Endothelial cell of umbilical vein (primary cell): ENCODE data around the gene PRC1. TPM values are rescaled to one million over a fixed set of nuclear protein-coding genes. Genes with fewer than 3 reads are reported as not detected.

Experiments used
- BruUV-seq: library from RNA; stranded (reverse); fragments of 400-500 nt; replicated peaks from 2 replicates; lab custom pipeline; 2021; lab: Mats Ljungman, UMichigan
- CTCF ChIA-PET: fragments of 300-600, 350-600 bp; sonication (Branson Sonifier 250); formaldehyde crosslinking; loops from one replicate; lab custom pipeline; 2021; ENCODE audit warnings: antibody characterized with exemption, inconsistent platforms; lab: Charles Lee
- POLR2A ChIA-PET: fragments of 300-600, 350-600 bp; sonication (Branson Sonifier 250); formaldehyde crosslinking; loops from one replicate; lab custom pipeline; 2021; ENCODE audit warnings: antibody characterized with exemption, inconsistent platforms; lab: Charles Lee
- DNase-seq: peaks from one replicate; pipeline ENCODE4 v3.0.0-alpha.2; 2011; ENCODE audit warnings: low read depth, low spot score
- FAIRE-seq: peaks from 2 replicates; lab custom pipeline; 2011; peaks lifted over from hg19 to GRCh38; lab: Jason Lieb, UNC
- H2AFZ ChIP-seq: 2 replicates; pipeline ENCODE4 v1.6.0; 2012; ENCODE audit warnings: low read depth, low read length, control low read depth, inconsistent platforms
- H3K27ac ChIP-seq: 2 replicates; pipeline ENCODE4 v1.5.1; 2011; ENCODE audit warnings: low read depth, mild to moderate bottlenecking, control low read depth, low read length, moderate library complexity; ENCODE audit not compliant: insufficient read depth
- H3K27me3 ChIP-seq, 2 experiments: 2 replicates each; pipeline versions ENCODE4 v1.6.0 to v1.6.1; 2011; ENCODE audit warnings: low read length in 2 of 2, mixed read lengths in 1 of 2; ENCODE audit not compliant: control insufficient read depth in 2 of 2, insufficient read depth in 2 of 2
- H3K36me3 ChIP-seq, 2 experiments: 2 replicates in 1 of 2; 3 replicates in 1 of 2; pipeline ENCODE4 v1.5.1; 2011; ENCODE audit warnings: low read length in 2 of 2, mild to moderate bottlenecking in 1 of 2, moderate library complexity in 1 of 2; ENCODE audit not compliant: control insufficient read depth in 2 of 2, insufficient read depth in 2 of 2; ENCODE audit errors: extremely low read depth in 1 of 2
- H3K4me1 ChIP-seq: 3 replicates; pipeline ENCODE4 v1.5.1; 2011; ENCODE audit warnings: mild to moderate bottlenecking, low read length; ENCODE audit not compliant: control insufficient read depth, insufficient read depth; ENCODE audit errors: extremely low read depth
- H3K4me2 ChIP-seq: 2 replicates; pipeline ENCODE4 v1.6.1; 2011; ENCODE audit warnings: low read length, control low read depth, mixed read lengths; ENCODE audit not compliant: insufficient read depth
- H3K4me3 ChIP-seq, 3 experiments: fragments of 200-600 bp in 1 of 3; sonication (generic), shearing (Covaris generic) in 1 of 3; replicated peaks in 1 of 3; 2 replicates each; pipeline ENCODE4 v1.5.1; 2011 to 2016; ENCODE audit warnings: control low read depth in 3 of 3, low read length in 3 of 3, mild to moderate bottlenecking in 2 of 3, inconsistent platforms in 1 of 3, low read depth in 1 of 3, moderate library complexity in 1 of 3; ENCODE audit not compliant: insufficient read depth in 1 of 3
- H3K79me2 ChIP-seq: 2 replicates; pipeline ENCODE4 v1.6.0; 2012; ENCODE audit warnings: low read length, inconsistent platforms; ENCODE audit not compliant: control insufficient read depth, insufficient read depth
- H3K9ac ChIP-seq: replicated peaks from 2 replicates; pipeline ENCODE3; 2011; ENCODE audit warnings: low read length, control low read depth; ENCODE audit not compliant: insufficient read depth; ENCODE audit errors: extremely low read depth
- H3K9me1 ChIP-seq: replicated peaks from 3 replicates; pipeline ENCODE4 v1.6.0; 2011; ENCODE audit warnings: mild to moderate bottlenecking, low read length; ENCODE audit not compliant: control insufficient read depth, insufficient read depth; ENCODE audit errors: extremely low read depth
- H3K9me3 ChIP-seq: replicated peaks from 2 replicates; pipeline ENCODE4 v1.5.1; 2012; ENCODE audit warnings: low read length, inconsistent platforms; ENCODE audit not compliant: control insufficient read depth, insufficient read depth
- H4K20me1 ChIP-seq: replicated peaks from 2 replicates; pipeline ENCODE3; 2011; ENCODE audit warnings: mild to moderate bottlenecking, low read length; ENCODE audit not compliant: control insufficient read depth, insufficient read depth; ENCODE audit errors: extremely low read depth
- CTCF ChIP-seq, 2 donors: IDR thresholded peaks; 1 replicate in 1 of 2; 2 replicates in 1 of 2; pipeline ENCODE4 v1.5.1; 2011; ENCODE audit warnings: low read length in 2 of 2, mild to moderate bottlenecking in 2 of 2, moderate library complexity in 2 of 2, control low read depth in 1 of 2, inconsistent platforms in 1 of 2, low read depth in 1 of 2; ENCODE audit not compliant: insufficient read depth in 1 of 2; ENCODE audit errors: extremely low read depth in 1 of 2
- EZH2 ChIP-seq: IDR thresholded peaks from 2 replicates; pipeline ENCODE4 v1.6.1; 2012; ENCODE audit warnings: borderline replicate concordance, low read depth, mild to moderate bottlenecking, moderate library complexity, low read length, inconsistent platforms; ENCODE audit not compliant: severe bottlenecking
- FOS ChIP-seq: IDR thresholded peaks from 2 replicates; pipeline ENCODE4 v1.6.1; 2011; ENCODE audit warnings: mild to moderate bottlenecking, low read length, moderate library complexity, borderline replicate concordance; ENCODE audit not compliant: insufficient read depth
- GATA2 ChIP-seq: IDR thresholded peaks from 2 replicates; pipeline ENCODE4 v1.7.0; 2011; ENCODE audit warnings: low read depth, mild to moderate bottlenecking, moderate library complexity, mixed read lengths, low read length; ENCODE audit not compliant: insufficient read length, insufficient read depth
- JUN ChIP-seq: IDR thresholded peaks from 2 replicates; pipeline ENCODE4 v1.6.1; 2011; ENCODE audit warnings: borderline replicate concordance, low read depth; ENCODE audit not compliant: insufficient read length, insufficient read depth
- MAX ChIP-seq: IDR thresholded peaks from 2 replicates; pipeline ENCODE4 v1.6.1; 2011; ENCODE audit not compliant: insufficient read depth, insufficient read length
- MYC ChIP-seq: IDR thresholded peaks from one replicate; pipeline ENCODE4 v1.6.1; 2011; ENCODE audit warnings: mild to moderate bottlenecking, low read depth, low read length
- POLR2A ChIP-seq: IDR thresholded peaks from 2 replicates; pipeline ENCODE4 v1.6.1; 2012; ENCODE audit warnings: low read depth, mild to moderate bottlenecking, control low read depth, low read length
- POLR2AphosphoS5 ChIP-seq: IDR thresholded peaks from 2 replicates; pipeline ENCODE4 v1.6.1; 2012; ENCODE audit warnings: low read depth, mild to moderate bottlenecking, control low read depth, low read length, moderate library complexity; ENCODE audit not compliant: insufficient read depth
- dilution Hi-C: fragments of 300-500 bp; cut with MboI; formaldehyde crosslinking; loops from one replicate; pipeline ENCODE4 v1.15.0; 2019; ENCODE audit warnings: low sequenced_read_pairs; ENCODE audit not compliant: extremely low pct_ligation_motif_present
- intact Hi-C: fragments of 100-400 bp; cut with micrococcal nuclease; formaldehyde crosslinking; loops from one replicate; pipeline ENCODE4 v1.10.0; 2022
- polyA plus RNA-seq, 4 experiments: library from polyadenylated mRNA; depleted of rRNA in 3 of 4; stranded (reverse) in 3 of 4; unstranded in 1 of 4; fragments of >200 nt; gene quantifications; 2 replicates each; pipeline versions ENCODE4 v1.2.1 to v1.2.3, GENCODE V29; 2011 to 2012; ENCODE audit warnings: missing spikeins in 1 of 4
- total RNA-seq: library from RNA; stranded (reverse); gene quantifications from 2 replicates; pipeline ENCODE4 v1.2.3, GENCODE V29; 2021

The PRC1 gene
- total and polyA plus RNA-seq, 2 donors (not counting 3 experiments of a cell fraction or from before 2014, with no cell fraction given) = 171 to 280 TPM

GRCh38 chr15:91018158-91018557 lies 23.8 kb upstream of the PRC1 start:
- H3K4me1 ChIP-seq = peaks cover 14% of the 10 kb centered on the region
- DNase-seq = no peak
- H3K9me3 ChIP-seq = no peaks in the 10 kb centered on the region
- H3K4me2 ChIP-seq = no peak overlapping the region
- CTCF ChIA-PET = interaction anchor here (0.8 to 2.7 kb wide), 2 partner anchors 15 to 61 kb away, joined by 3 to 8 read pairs; no protein-coding TSS in a partner anchor
- H2AFZ ChIP-seq = no peak overlapping the region
- no peak overlapping the region for H3K9ac ChIP-seq
- peaks cover 2 to 4% of the 10 kb centered on the region in 2 experiments for H3K36me3 ChIP-seq
- dilution Hi-C loops (no loop called here), intact Hi-C loops (no loop called here)
- POLR2A ChIA-PET = no interaction called here
- H3K27ac ChIP-seq = no peak overlapping the region
- BruUV-seq = no TSS peak
- no peak overlapping the region for H3K4me3 ChIP-seq
- peaks cover 32% of the 10 kb centered on the region for H3K79me2 ChIP-seq
- TF ChIP-seq POLR2AphosphoS5 (no peak), FOS (no peak), GATA2 (no peak), EZH2 (no peak), MAX (no peak), POLR2A (no peak), JUN (no peak), MYC (no peak), CTCF (IDR thresholded peaks at IDR 0.05; ENCODE audit: extremely low read depth in 1 of 2, insufficient read depth in 1 of 2, low read depth in 1 of 2, low read length in 2 of 2) (no peak)
- no peak for FAIRE-seq
- no peaks in the 10 kb centered on the region for H3K9me1 ChIP-seq
- no peaks in the 10 kb centered on the region for H4K20me1 ChIP-seq
- no peaks in the 10 kb centered on the region for H3K27me3 ChIP-seq
